Stimulated activated CD4-positive, alpha-beta T cell treated with anti-CD3 and anti-CD28 coated beads, Interleukin-4, amount 100 ng/mL, for 1 hour (primary cell): Measurements from ENCODE around the gene PRDM16.
"Not testable (repeated sequence)": the region's sequence is repeated elsewhere in the genome, so short reads cannot be mapped to it uniquely, and the experiment has no call there.

Source experiments
- DNase-seq: peaks from one replicate; pipeline ENCODE4 v3.0.0-alpha.2; 2020

PRDM16 gene

GRCh38 chr1:3236955-3237354 is 168.0 kb downstream of the PRDM16 start:
- DNase-seq: no peak

- DNase-seq: no peak
Observed at GRCh38 chr1:3237570-3237969, 168.6 kb downstream of the PRDM16 start.

- no peak for DNase-seq
Observed at GRCh38 chr1:3237994-3238702, 169.1 kb downstream of the PRDM16 start.

GRCh38 chr1:3238703-3239278 is 169.8 kb downstream of the PRDM16 start:
- no peak for DNase-seq

GRCh38 chr1:3239991-3240390 is 171.0 kb downstream of the PRDM16 start:
- DNase-seq: not testable (repeated sequence)

GRCh38 chr1:3240524-3241235 is 171.7 kb downstream of the PRDM16 start:
- DNase-seq: no peak

GRCh38 chr1:3241236-3241550 is 172.2 kb downstream of the PRDM16 start:
- no peak for DNase-seq

GRCh38 chr1:3241673-3242407 is 172.8 kb downstream of the PRDM16 start:
- DNase-seq: no peak

GRCh38 chr1:3242408-3243260 is 173.6 kb downstream of the PRDM16 start:
- DNase-seq: no peak

GRCh38 chr1:3243304-3243703 is 174.3 kb downstream of the PRDM16 start:
- DNase-seq: no peak

- no peak for DNase-seq
Observed at GRCh38 chr1:3244025-3244926, 175.3 kb downstream of the PRDM16 start.

GRCh38 chr1:3244927-3245315 is 175.9 kb downstream of the PRDM16 start:
- no peak for DNase-seq

- DNase-seq: no peak
Observed at GRCh38 chr1:3245344-3245743, 176.3 kb downstream of the PRDM16 start.

- no peak for DNase-seq
Observed at GRCh38 chr1:3245768-3246167, 176.8 kb downstream of the PRDM16 start.

- DNase-seq: no peak
Observed at GRCh38 chr1:3246251-3246650, 177.2 kb downstream of the PRDM16 start.

GRCh38 chr1:3247521-3248121 is 178.6 kb downstream of the PRDM16 start:
- no peak for DNase-seq

- DNase-seq: no peak
Observed at GRCh38 chr1:3248155-3249141, 179.4 kb downstream of the PRDM16 start.

- DNase-seq: no peak
Observed at GRCh38 chr1:3249231-3249630, 180.2 kb downstream of the PRDM16 start.

- no peak for DNase-seq
Observed at GRCh38 chr1:3249631-3250501, 180.9 kb downstream of the PRDM16 start.
